Stimulated activated effector memory CD8-positive, alpha-beta T cell treated with anti-CD3 and anti-CD28 coated beads, Interleukin-12 subunit alpha, Interleukin-12 subunit beta, amount 100 ng/mL, for 72 hours (primary cell): ENCODE data around the gene ACACA.
A peak's percentile ranks its signal among the peaks of the same experiment; 100 is the strongest.

Source experiments
- ATAC-seq: fragments of 150-1000 bp; cut with Tn5 transposase; 2 replicates; pipeline ENCODE4 v1.10.0; 2021
- DNase-seq, 2 donors: peaks; one replicate each; pipeline ENCODE4 v3.0.0; 2021 to 2022; ENCODE audit warnings: low spot score in 2 of 2
- H3K27ac Mint-ChIP-seq: one replicate; pipeline ENCODE4 v1.8.0; 2022; ENCODE audit warnings: mild to moderate bottlenecking, mixed read lengths
- H3K36me3 Mint-ChIP-seq: one replicate; pipeline ENCODE4 v1.8.0; 2022; ENCODE audit warnings: mild to moderate bottlenecking, mixed read lengths
- H3K4me1 Mint-ChIP-seq: one replicate; pipeline ENCODE4 v1.8.0; 2022; ENCODE audit warnings: mixed read lengths
- H3K4me3 Mint-ChIP-seq: one replicate; pipeline ENCODE4 v1.8.0; 2022; ENCODE audit warnings: mild to moderate bottlenecking, mixed read lengths
- H3K9me3 Mint-ChIP-seq: one replicate; pipeline ENCODE4 v1.8.0; 2022; ENCODE audit warnings: mixed read lengths

Gene ACACA

DNA sequence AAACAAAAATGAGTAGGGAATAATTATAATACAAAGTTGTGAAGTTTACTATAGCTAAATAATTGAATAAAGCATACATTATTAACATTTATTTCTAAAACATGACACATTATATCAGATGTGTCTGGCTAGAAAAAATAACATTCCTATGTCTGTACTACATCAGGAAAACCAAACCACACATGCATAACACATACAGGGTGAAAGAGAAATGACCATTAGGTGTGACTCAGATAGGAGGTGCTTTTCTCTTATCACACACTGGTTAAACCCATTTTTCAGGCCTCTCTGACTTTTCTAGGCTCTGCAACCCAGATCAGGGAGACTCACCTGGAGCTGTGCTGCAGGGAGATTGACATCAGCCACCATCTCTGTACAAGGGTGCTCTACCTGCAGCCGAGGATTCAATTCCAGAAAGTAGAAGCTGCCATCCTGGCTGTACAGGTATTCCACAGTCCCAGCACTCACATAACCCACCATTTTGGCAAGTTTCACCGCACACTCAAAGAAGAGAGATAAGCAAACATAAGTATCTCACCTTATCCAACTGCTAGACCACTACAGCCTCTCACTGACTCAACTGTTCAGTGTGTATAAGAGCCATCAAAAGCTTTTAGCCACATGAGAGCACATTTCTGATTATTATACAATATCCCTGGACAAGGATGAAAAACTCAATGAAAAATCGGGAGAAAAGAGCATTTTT, 147.5 kb downstream of the ACACA start:
- no peak for DNase-seq
- no peak overlapping the region for H3K4me3 Mint-ChIP-seq
- H3K4me1 Mint-ChIP-seq: no peaks in the 10 kb centered on the region
- no peak for ATAC-seq
- no peak overlapping the region for H3K27ac Mint-ChIP-seq
- no peaks in the 10 kb centered on the region for H3K9me3 Mint-ChIP-seq
- H3K36me3 Mint-ChIP-seq: peaks cover 80% of the 10 kb centered on the region

- H3K36me3 Mint-ChIP-seq: peaks cover 68% of the 10 kb centered on the region
- H3K27ac Mint-ChIP-seq: no peak overlapping the region
- ATAC-seq (no peak), DNase-seq (no peak)
- no peaks in the 10 kb centered on the region for H3K4me1 Mint-ChIP-seq
- H3K9me3 Mint-ChIP-seq: no peaks in the 10 kb centered on the region
- no peak overlapping the region for H3K4me3 Mint-ChIP-seq
These were observed 150.0 kb downstream of the ACACA start for GRCh38 chr17:37256627-37257026.

DNA sequence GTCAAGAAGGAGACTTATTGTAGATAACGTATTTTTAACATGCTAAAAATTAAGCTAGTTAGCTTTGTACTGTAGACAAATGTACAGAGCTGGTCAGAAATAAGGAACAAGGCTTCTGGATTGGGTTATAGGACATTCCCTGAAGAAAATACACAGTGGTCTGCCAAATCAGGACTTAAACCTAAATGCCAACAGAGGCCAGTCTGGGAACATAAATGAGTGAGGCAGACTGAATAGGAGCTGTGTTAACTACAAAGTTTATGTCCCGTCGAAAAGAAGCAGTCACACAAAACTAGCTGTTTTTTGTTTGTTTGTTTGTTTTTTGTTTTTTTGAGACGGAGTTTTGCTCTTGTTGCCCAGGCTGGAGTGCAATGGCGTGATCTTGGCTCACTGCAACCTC, 151.2 kb downstream of the ACACA start:
- Mint-ChIP-seq H3K4me3 (no peak overlapping the region), H3K36me3 (peaks cover 76% of the 10 kb centered on the region), H3K4me1 (no peaks in the 10 kb centered on the region), H3K27ac (no peak overlapping the region), H3K9me3 (no peaks in the 10 kb centered on the region)
- DNase-seq (no peak), ATAC-seq (no peak)

GRCh38 chr17:37247825-37248224, 158.8 kb downstream of the ACACA start:
- ATAC-seq (no peak), DNase-seq (no peak)
- no peaks in the 10 kb centered on the region for H3K9me3 Mint-ChIP-seq
- H3K4me3 Mint-ChIP-seq: no peak overlapping the region
- no peak overlapping the region for H3K27ac Mint-ChIP-seq
- no peaks in the 10 kb centered on the region for H3K4me1 Mint-ChIP-seq
- H3K36me3 Mint-ChIP-seq: peaks cover 89% of the 10 kb centered on the region

DNA sequence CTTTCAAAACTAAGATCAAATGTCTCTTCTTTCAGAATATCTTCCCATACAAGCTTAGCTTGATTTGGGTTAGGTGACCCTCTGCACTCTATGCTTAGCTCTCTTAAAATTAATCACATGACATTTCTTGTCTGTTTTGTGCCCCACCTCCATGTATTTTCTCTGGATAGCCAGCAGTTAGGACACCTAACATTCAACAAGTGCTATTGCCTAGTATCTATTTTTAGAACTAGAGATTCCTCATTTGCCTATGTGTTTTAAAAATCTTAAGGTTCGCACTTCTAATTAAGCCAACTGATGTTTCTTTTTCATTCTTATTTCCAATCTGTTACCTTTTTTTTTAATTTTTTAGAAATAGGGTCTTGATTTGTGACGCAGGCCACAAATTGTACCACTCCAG, 160.6 kb downstream of the ACACA start:
- Mint-ChIP-seq H3K36me3 (peaks cover 90% of the 10 kb centered on the region), H3K9me3 (no peaks in the 10 kb centered on the region), H3K4me1 (no peaks in the 10 kb centered on the region), H3K27ac (no peak overlapping the region), H3K4me3 (no peak overlapping the region)
- no peak for DNase-seq
- ATAC-seq: no peak

DNA sequence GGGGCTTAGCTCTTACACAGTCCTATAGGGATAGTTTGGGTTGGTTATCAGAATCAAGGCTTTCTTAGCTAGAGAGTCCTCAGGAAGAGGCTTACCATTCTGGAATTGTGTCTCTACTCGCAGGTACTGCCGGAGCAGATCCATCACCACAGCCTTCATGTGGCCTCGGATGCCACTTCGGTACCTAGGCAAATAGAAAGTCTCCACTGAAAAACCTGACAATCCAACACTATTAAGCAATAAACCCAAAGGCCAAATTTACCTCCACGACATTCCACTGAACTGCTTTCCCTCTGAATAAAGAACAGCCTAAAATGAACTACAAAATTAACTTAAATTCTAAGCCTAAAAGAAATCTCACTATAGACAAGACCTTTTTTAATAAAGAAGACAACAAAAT, 166.3 kb downstream of the ACACA start:
- no peak overlapping the region for H3K4me3 Mint-ChIP-seq
- no peak for ATAC-seq
- H3K27ac Mint-ChIP-seq: no peak overlapping the region
- no peaks in the 10 kb centered on the region for H3K9me3 Mint-ChIP-seq
- no peaks in the 10 kb centered on the region for H3K4me1 Mint-ChIP-seq
- H3K36me3 Mint-ChIP-seq: peaks cover 95% of the 10 kb centered on the region
- DNase-seq: no peak

- Mint-ChIP-seq H3K9me3 (no peaks in the 10 kb centered on the region), H3K4me1 (no peaks in the 10 kb centered on the region), H3K27ac (no peak overlapping the region), H3K36me3 (peaks cover 96% of the 10 kb centered on the region), H3K4me3 (no peak overlapping the region)
- DNase-seq (no peak), ATAC-seq (no peak)
These were observed 166.8 kb downstream of the ACACA start for GRCh38 chr17:37239690-37240334.

DNA sequence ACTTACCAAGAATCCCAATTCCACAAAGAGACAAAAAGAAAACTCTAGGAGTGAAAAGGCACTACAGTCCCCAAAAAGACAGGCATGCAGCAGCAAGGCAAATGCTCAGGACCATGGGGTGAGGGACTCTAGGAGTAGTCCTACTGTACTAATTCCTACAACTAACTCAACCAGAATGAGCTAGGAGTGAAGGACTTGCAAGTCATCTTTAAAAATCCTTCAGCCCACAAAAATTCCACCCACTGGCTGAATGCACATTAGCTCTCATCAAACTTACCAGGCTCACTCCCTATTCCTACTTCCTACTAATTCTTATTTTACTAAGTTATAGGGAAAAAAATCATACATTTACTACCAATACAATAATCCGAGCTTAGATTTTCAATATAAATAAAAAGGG, 172.5 kb downstream of the ACACA start:
- H3K4me1 Mint-ChIP-seq: no peaks in the 10 kb centered on the region
- no peak overlapping the region for H3K27ac Mint-ChIP-seq
- DNase-seq (no peak), ATAC-seq (no peak)
- no peaks in the 10 kb centered on the region for H3K9me3 Mint-ChIP-seq
- no peak overlapping the region for H3K4me3 Mint-ChIP-seq
- peaks cover 74% of the 10 kb centered on the region for H3K36me3 Mint-ChIP-seq

GRCh38 chr17:37233036-37233435, 173.6 kb downstream of the ACACA start:
- no peak overlapping the region for H3K27ac Mint-ChIP-seq

DNA sequence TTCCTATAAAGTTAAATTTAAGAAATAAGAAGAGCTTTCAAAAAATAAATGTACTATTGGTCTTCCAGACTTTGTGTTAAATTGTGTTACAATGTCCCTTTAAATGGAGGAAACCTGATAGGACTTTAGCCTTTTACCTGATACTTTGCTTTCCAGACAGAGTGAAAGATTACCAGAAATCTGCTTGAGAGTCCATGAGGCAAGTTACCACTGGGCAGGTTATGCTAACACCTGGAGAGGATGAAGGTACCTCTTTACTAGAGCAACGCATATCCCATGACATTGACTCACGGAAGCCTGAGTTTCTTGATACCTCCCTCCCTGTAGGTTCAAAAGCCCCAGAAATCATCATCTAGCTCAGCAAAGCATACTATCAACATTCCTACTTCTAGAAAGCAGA, 174.7 kb downstream of the ACACA start:
- H3K36me3 Mint-ChIP-seq: peaks cover 60% of the 10 kb centered on the region
- ATAC-seq (no peak), DNase-seq (no peak)
- H3K9me3 Mint-ChIP-seq: no peaks in the 10 kb centered on the region
- no peak overlapping the region for H3K4me3 Mint-ChIP-seq
- H3K4me1 Mint-ChIP-seq: no peaks in the 10 kb centered on the region
- no peak overlapping the region for H3K27ac Mint-ChIP-seq

More at GRCh38 chr17:37233036-37233435, 173.6 kb downstream of the ACACA start:
- ATAC-seq (no peak), DNase-seq (no peak)
- H3K36me3 Mint-ChIP-seq: peaks cover 70% of the 10 kb centered on the region
- no peaks in the 10 kb centered on the region for H3K9me3 Mint-ChIP-seq
- no peaks in the 10 kb centered on the region for H3K4me1 Mint-ChIP-seq
- no peak overlapping the region for H3K4me3 Mint-ChIP-seq

DNA sequence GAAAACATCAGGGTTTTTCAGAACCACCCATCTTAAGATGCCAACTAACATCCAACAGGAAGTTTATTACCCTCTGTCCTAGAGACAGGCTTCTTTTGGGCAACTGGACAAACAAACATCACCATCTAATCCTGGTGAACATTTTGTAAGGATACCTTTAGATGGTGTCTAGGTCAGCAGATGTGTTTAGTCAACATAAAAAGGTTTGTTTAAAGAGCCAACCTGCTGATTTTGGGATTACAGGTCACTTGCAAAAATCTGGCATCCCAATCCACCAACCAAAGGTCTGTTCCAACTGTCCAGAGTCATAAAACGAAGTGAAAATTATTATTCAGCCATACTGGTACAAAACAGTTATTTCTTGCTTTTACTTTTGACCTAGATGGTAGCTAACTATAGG, 176.0 kb downstream of the ACACA start:
- no peaks in the 10 kb centered on the region for H3K4me1 Mint-ChIP-seq
- H3K27ac Mint-ChIP-seq: no peak overlapping the region
- DNase-seq (no peak), ATAC-seq (no peak)
- no peaks in the 10 kb centered on the region for H3K9me3 Mint-ChIP-seq
- H3K4me3 Mint-ChIP-seq: no peak overlapping the region
- H3K36me3 Mint-ChIP-seq: peaks cover 47% of the 10 kb centered on the region

DNA sequence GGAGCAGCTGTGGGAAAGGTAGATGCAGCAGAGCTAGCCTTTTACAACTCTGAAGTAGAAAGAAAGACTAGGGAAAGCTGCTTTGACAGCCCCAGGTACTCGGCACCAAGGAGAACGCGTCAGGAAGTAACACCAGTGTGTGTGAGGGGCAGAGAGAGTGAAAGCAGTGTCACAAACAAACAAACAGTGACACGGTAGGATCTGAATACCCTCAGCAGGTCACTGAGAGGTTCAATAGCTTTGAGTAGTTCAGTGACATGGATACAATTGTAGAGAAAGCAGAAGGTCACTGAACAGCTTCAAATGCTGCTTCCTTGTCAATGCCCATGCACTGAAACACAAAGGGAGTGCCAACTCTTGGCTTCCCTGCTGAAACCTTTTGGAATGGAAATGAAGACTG, 181.2 kb downstream of the ACACA start:
- ATAC-seq (no peak), DNase-seq (no peak)
- no peaks in the 10 kb centered on the region for H3K9me3 Mint-ChIP-seq
- H3K4me1 Mint-ChIP-seq: peaks cover 5% of the 10 kb centered on the region
- no peak overlapping the region for H3K4me3 Mint-ChIP-seq
- H3K27ac Mint-ChIP-seq: no peak overlapping the region
- H3K36me3 Mint-ChIP-seq: peaks cover 35% of the 10 kb centered on the region

GRCh38 chr17:37221865-37222264, 184.8 kb downstream of the ACACA start:
- DNase-seq (no peak), ATAC-seq (no peak)
- Mint-ChIP-seq H3K4me1 (peaks cover 6% of the 10 kb centered on the region), H3K27ac (no peak overlapping the region), H3K9me3 (no peaks in the 10 kb centered on the region), H3K4me3 (no peak overlapping the region), H3K36me3 (peaks cover 62% of the 10 kb centered on the region)

DNA sequence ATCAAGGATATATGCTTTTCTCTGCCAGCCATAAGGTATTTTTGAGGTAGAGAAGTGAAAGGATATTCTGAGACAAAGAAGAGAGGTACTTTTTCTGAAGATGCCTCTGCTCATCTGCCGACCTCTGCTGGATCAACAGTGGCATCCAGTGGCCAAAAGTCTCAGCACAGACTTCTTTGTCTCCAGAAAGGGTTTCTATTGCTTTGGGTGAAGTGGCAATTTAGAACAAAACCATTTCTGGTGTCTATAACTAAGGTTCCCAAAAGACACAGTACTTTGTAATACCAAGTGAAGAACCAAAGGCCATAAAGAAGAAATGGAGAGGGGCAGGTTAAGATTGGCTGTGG, 186.1 kb downstream of the ACACA start:
- Mint-ChIP-seq H3K4me1 (peaks cover 6% of the 10 kb centered on the region), H3K9me3 (no peaks in the 10 kb centered on the region), H3K27ac (peak overlapping the region; percentile 24), H3K4me3 (no peak overlapping the region), H3K36me3 (peaks cover 75% of the 10 kb centered on the region)
- ATAC-seq (no peak), DNase-seq (no peak)

DNA sequence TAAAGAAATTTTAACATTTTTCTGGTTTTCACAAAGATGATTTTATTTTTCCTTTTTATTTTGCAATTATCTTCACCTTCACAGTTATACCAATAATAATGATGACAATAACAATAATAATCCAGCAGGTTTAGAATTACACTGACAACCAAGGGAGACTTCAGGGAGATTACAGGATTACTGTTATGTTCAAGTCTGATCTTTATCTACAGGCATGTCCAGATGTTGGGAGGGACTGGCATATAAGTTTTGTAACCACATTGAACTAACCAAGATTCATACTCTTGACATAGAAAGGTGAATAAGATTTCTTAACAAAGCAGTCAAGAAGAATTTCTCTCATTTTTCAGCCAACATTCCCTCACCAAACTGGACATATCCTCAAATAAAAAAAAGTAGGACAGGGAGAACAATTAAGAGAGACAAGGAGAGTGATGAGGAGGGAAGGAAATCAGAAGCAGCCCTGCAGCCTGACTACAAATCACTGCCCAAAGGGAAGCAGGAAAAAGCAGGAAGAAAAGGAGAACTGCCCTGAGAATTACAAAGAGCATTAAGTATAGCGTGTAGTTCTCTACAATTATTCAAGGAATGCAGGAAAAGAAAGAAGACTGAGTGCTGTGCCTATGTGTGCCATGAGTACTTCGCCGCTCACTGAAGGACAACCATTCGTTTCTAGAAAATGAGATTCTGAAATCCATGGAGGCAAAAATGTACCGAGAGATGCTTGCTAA, 186.6 kb downstream of the ACACA start:
- Mint-ChIP-seq H3K4me3 (no peak overlapping the region), H3K27ac (peak overlapping the region; percentile 24), H3K4me1 (peaks cover 6% of the 10 kb centered on the region), H3K9me3 (no peaks in the 10 kb centered on the region), H3K36me3 (peaks cover 76% of the 10 kb centered on the region)
- DNase-seq: no peak
- no peak for ATAC-seq

GRCh38 chr17:37218849-37219248, 187.8 kb downstream of the ACACA start:
- peaks cover 6% of the 10 kb centered on the region for H3K4me1 Mint-ChIP-seq
- ATAC-seq: no peak
- no peak overlapping the region for H3K27ac Mint-ChIP-seq
- no peak for DNase-seq
- H3K4me3 Mint-ChIP-seq: no peak overlapping the region
- H3K9me3 Mint-ChIP-seq: no peaks in the 10 kb centered on the region
- peaks cover 76% of the 10 kb centered on the region for H3K36me3 Mint-ChIP-seq
